CD4-positive, CD25-positive, alpha-beta regulatory T cell (primary cell): ENCODE data around the gene AKIRIN2. TPM values are rescaled to one million over a fixed set of nuclear protein-coding genes. Genes with fewer than 3 reads are reported as not detected.
A peak's percentile ranks its signal among the peaks of the same experiment; 100 is the strongest.
"Not testable (repeated sequence)": the region's sequence is repeated elsewhere in the genome, so short reads cannot be mapped to it uniquely, and the experiment has no call there.

Experiments
- ATAC-seq, 2 donors: fragments of 150-1000 bp; cut with Tn5 transposase; one replicate each; pipeline ENCODE4 v1.10.0; 2021; ENCODE audit warnings: low read depth in 2 of 2, moderate number of reproducible peaks in 2 of 2, moderate library complexity in 1 of 2
- DNase-seq, 3 donors: peaks; one replicate each; pipeline versions ENCODE4 v3.0.0 to v3.0.0-alpha.2; 2012 to 2022; ENCODE audit warnings: mixed read lengths in 1 of 3
- H3K27ac ChIP-seq: one replicate; pipeline ENCODE4 v1.7.0; 2013; ENCODE audit warnings: mild to moderate bottlenecking, low read length; ENCODE audit not compliant: insufficient read depth, poor library complexity, severe bottlenecking
- H3K27me3 ChIP-seq: one replicate; pipeline ENCODE4 v1.7.0; 2013; ENCODE audit warnings: low read length; ENCODE audit not compliant: control insufficient read depth, insufficient read depth
- H3K36me3 ChIP-seq: one replicate; pipeline ENCODE4 v1.7.0; 2013; ENCODE audit warnings: mild to moderate bottlenecking, low read length, moderate library complexity; ENCODE audit not compliant: control insufficient read depth, insufficient read depth
- H3K4me1 ChIP-seq: 2 replicates; pipeline ENCODE4 v1.7.0; 2013; ENCODE audit warnings: mild to moderate bottlenecking, low read length; ENCODE audit not compliant: insufficient read depth, control insufficient read depth, poor library complexity, severe bottlenecking
- H3K4me3 ChIP-seq: one replicate; pipeline ENCODE4 v1.7.0; 2013; ENCODE audit warnings: low read depth, mild to moderate bottlenecking, low read length, moderate library complexity
- H3K9me3 ChIP-seq, 2 experiments: 1 replicate in 1 of 2; 2 replicates in 1 of 2; pipeline ENCODE4 v1.7.0; 2013; ENCODE audit warnings: low read length in 2 of 2, mild to moderate bottlenecking in 1 of 2, moderate library complexity in 1 of 2; ENCODE audit not compliant: control insufficient read depth in 2 of 2
- H3K27ac Mint-ChIP-seq, 3 donors: one replicate each; pipeline ENCODE4 v1.8.0; 2020 to 2022; ENCODE audit warnings: mild to moderate bottlenecking in 3 of 3, mixed read lengths in 3 of 3, moderate library complexity in 2 of 3
- H3K27me3 Mint-ChIP-seq: one replicate; pipeline ENCODE4 v1.8.0; 2022; ENCODE audit warnings: mild to moderate bottlenecking, mixed read lengths
- H3K36me3 Mint-ChIP-seq: one replicate; pipeline ENCODE4 v1.8.0; 2020; ENCODE audit warnings: mixed read lengths
- H3K4me1 Mint-ChIP-seq, 4 donors: one replicate each; pipeline ENCODE4 v1.8.0; 2020 to 2022; ENCODE audit warnings: mixed read lengths in 4 of 4, mild to moderate bottlenecking in 1 of 4
- H3K4me3 Mint-ChIP-seq, 4 donors: one replicate each; pipeline ENCODE4 v1.8.0; 2020 to 2022; ENCODE audit warnings: mild to moderate bottlenecking in 4 of 4, mixed read lengths in 4 of 4, moderate library complexity in 3 of 4
- H3K9me3 Mint-ChIP-seq, 7 donors: one replicate each; pipeline ENCODE4 v1.8.0; 2020 to 2022; ENCODE audit warnings: mixed read lengths in 7 of 7, mild to moderate bottlenecking in 3 of 7, moderate library complexity in 2 of 7
- polyA plus RNA-seq, 4 donors: library from polyadenylated mRNA; unstranded; fragments of 300-500 nt; fragmentation: Illumina TruSeq; gene quantifications; one replicate each; pipeline ENCODE4 v1.2.3, GENCODE V29; 2021
- total RNA-seq: library from RNA; stranded (reverse); gene quantifications from one replicate; pipeline ENCODE4 v1.2.3, GENCODE V29; 2022

Gene AKIRIN2
- total and polyA plus RNA-seq, 5 donors from 2014 or later, result 47.7 to 119 (median 50.3) TPM

DNA sequence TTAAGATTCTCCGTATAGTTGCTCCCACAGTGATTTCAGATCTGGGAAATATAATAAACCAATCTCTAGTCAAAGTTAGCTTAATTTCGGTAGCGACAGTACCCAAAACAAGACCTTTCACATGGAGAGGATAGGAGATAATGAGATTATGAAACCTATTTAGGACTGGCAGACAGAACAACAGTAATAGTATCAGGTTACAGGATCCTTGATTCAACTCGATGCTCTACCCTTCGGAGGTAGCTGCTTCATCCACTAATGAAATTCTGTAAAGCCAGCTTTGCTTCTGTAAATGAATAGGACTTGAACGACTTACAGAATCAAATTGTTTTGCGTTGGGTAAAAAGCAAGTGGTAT lies 534 bp upstream of the AKIRIN2 start:
- peak overlapping the region; percentile 92 to 98 (median 97) for H3K27ac Mint-ChIP-seq

DNA sequence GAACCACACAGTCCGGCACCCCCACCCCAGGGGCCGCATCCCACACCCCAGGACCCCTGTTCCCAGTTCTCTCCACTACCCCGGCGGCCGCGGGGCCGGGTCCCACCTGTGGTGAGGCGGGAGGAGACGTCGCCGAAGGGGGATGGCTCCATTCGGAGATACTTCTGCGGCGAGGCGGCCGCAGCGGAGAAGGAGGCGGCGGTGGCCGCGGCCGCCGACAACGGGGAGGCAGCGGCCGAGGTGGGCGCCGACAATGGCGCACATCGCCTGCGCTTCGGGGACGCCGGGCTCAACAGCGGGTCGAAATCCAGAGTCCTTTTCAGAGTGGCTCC lies 723 bp downstream of the AKIRIN2 start:
- Mint-ChIP-seq H3K27me3 (no peaks in the 10 kb centered on the region), H3K4me3 (peak overlapping the region; percentile 92 to 99 (median 96)), H3K4me1 (peaks cover 23 to 59% (median 36%) of the 10 kb centered on the region in 4 donors), H3K27ac (peak overlapping the region; percentile 95 to 98 (median 97)), H3K9me3 (peaks cover 0 to 2% (median 0%) of the 10 kb centered on the region in 7 donors), H3K36me3 (no peaks in the 10 kb centered on the region)
- H3K4me3 ChIP-seq, result peak overlapping the region; percentile 99
- no peaks in the 10 kb centered on the region for H3K9me3 ChIP-seq
- ATAC-seq (no peak), DNase-seq (no peak)
- peak overlapping the region; percentile 95 for H3K27ac ChIP-seq
- H3K27me3 ChIP-seq, result no peaks in the 10 kb centered on the region
- no peaks in the 10 kb centered on the region for H3K36me3 ChIP-seq
- peaks cover 52% of the 10 kb centered on the region for H3K4me1 ChIP-seq

More for the DNA sequence above, 534 bp upstream of the AKIRIN2 start:
- peak overlapping the region; percentile 95 for H3K27ac ChIP-seq
- no peak for ATAC-seq
- H3K27me3 ChIP-seq, result no peaks in the 10 kb centered on the region
- H3K4me1 ChIP-seq, result peaks cover 44% of the 10 kb centered on the region
- no peaks in the 10 kb centered on the region for H3K27me3 Mint-ChIP-seq
- H3K9me3 ChIP-seq, result no peaks in the 10 kb centered on the region
- H3K4me1 Mint-ChIP-seq, result peaks cover 22 to 49% (median 36%) of the 10 kb centered on the region in 4 donors
- no peak for DNase-seq
- H3K36me3 Mint-ChIP-seq, result no peaks in the 10 kb centered on the region
- peak overlapping the region; percentile 92 to 99 (median 96) for H3K4me3 Mint-ChIP-seq
- H3K36me3 ChIP-seq, result no peaks in the 10 kb centered on the region
- H3K9me3 Mint-ChIP-seq, result peaks cover 0 to 2% (median 0%) of the 10 kb centered on the region in 7 donors
- peak overlapping the region; percentile 99 for H3K4me3 ChIP-seq

DNA sequence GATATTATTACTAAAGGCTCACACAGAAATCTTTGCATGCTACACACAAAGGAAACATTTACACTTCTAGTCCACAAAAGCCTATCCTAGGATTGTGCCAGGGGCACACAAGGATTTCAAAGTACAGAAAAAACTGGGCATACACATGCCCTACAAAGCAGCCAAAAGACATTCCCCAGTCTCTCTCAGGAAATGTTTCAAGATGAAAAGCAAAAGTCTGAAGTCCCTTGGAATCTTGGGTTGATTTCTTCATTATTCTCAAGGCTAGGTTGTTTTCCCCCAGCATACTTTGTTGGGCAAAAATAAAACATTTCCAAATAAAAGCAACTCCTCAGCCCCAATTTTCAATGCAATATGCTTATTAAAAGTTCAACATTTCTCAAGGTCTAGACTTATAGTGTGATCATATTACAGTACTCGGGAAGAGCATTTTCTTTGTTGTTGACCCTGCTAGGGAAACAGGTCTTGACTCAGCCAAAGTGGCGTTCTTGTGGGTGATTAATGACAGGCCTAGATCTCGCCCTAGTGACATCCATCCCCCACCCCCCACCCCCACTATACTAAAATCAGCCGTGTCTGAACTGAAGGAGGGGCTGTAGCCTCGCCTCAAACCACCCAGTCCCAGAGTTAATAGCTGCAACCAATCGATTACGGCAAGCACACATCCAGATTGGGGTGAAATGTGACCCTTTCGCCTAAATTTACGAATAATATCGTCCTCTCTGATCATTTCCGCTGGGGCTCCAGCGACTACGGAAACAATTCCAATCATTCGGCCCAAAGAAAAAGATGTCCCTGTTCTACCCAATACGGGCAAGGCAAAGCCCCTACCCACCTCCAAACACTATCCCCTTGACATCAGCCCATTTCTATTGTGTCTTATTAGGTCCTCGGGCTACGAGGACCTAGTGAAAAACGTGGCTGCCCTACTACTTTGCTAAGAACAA lies 1.4 kb downstream of the AKIRIN2 start:
- Mint-ChIP-seq H3K4me1 (peaks cover 24 to 62% (median 38%) of the 10 kb centered on the region in 4 donors), H3K4me3 (peak overlapping the region; percentile 92 to 99 (median 96)), H3K27me3 (no peaks in the 10 kb centered on the region), H3K36me3 (no peaks in the 10 kb centered on the region), H3K27ac (peak overlapping the region; percentile 95 to 98 (median 97)), H3K9me3 (peaks cover 0 to 2% (median 0%) of the 10 kb centered on the region in 7 donors)
- Histone ChIP-seq H3K9me3 (no peaks in the 10 kb centered on the region), H3K4me1 (peaks cover 58% of the 10 kb centered on the region), H3K27ac (peak overlapping the region; percentile 95), H3K27me3 (no peaks in the 10 kb centered on the region), H3K36me3 (no peaks in the 10 kb centered on the region), H3K4me3 (peak overlapping the region; percentile 99)
- ATAC-seq (peak in 1 of 2 donors; percentile 7), DNase-seq (peak; percentile 15 to 63 (median 44))

GRCh38 chr6:87699576-87699975 lies 2.5 kb downstream of the AKIRIN2 start:
- Mint-ChIP-seq H3K4me3 (peak overlapping the region; percentile 92 to 99 (median 96)), H3K4me1 (peaks cover 22 to 63% (median 40%) of the 10 kb centered on the region in 4 donors), H3K27ac (peak overlapping the region in 2 of 3 donors; percentile 12 to 60), H3K36me3 (no peaks in the 10 kb centered on the region), H3K27me3 (no peaks in the 10 kb centered on the region), H3K9me3 (peaks cover 0 to 2% (median 0%) of the 10 kb centered on the region in 7 donors)
- Histone ChIP-seq H3K27me3 (no peaks in the 10 kb centered on the region), H3K36me3 (no peaks in the 10 kb centered on the region), H3K9me3 (no peaks in the 10 kb centered on the region), H3K27ac (peak overlapping the region; percentile 60), H3K4me3 (peak overlapping the region; percentile 99), H3K4me1 (peaks cover 61% of the 10 kb centered on the region)
- ATAC-seq (no peak), DNase-seq (no peak)

- peak overlapping the region; percentile 60 for H3K27ac ChIP-seq
- H3K4me1 Mint-ChIP-seq, result peaks cover 31 to 72% (median 48%) of the 10 kb centered on the region in 4 donors
These were observed 3.5 kb downstream of the AKIRIN2 start for GRCh38 chr6:87698547-87699006.

GRCh38 chr6:87697581-87698546 lies 4.2 kb downstream of the AKIRIN2 start:
- H3K4me3 ChIP-seq, result peak overlapping the region; percentile 99

More at GRCh38 chr6:87698547-87699006, 3.5 kb downstream of the AKIRIN2 start:
- H3K4me3 Mint-ChIP-seq, result peak overlapping the region; percentile 92 to 99 (median 96)
- H3K27me3 ChIP-seq, result no peaks in the 10 kb centered on the region
- no peaks in the 10 kb centered on the region for H3K36me3 Mint-ChIP-seq
- DNase-seq (peak in 1 of 3 donors; percentile 52), ATAC-seq (no peak)
- H3K27ac Mint-ChIP-seq, result peak overlapping the region; percentile 12 to 95 (median 77)
- H3K9me3 ChIP-seq, result no peaks in the 10 kb centered on the region
- peaks cover 0 to 2% (median 0%) of the 10 kb centered on the region in 7 donors for H3K9me3 Mint-ChIP-seq
- H3K4me3 ChIP-seq, result peak overlapping the region; percentile 99
- H3K4me1 ChIP-seq, result peaks cover 71% of the 10 kb centered on the region
- H3K36me3 ChIP-seq, result no peaks in the 10 kb centered on the region
- no peaks in the 10 kb centered on the region for H3K27me3 Mint-ChIP-seq

DNA sequence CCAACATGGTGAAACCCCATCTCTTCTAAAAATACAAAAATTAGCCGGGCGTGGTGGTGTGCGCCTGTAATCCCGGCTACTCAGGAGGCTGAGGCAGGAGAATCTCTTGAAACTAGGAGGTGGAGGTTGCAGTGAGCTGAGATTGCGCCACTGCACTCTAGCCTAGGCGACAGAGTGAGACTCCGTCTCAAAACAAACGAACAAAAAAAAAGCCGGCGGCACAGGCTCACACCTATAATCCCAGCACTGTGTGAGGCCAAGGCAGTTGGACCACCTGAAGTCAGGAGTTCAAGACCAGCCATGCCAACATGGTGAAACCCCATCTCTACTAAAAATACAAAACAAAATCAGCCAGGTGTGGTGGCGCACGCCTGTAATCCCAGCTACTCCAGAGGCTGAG lies 5.2 kb downstream of the AKIRIN2 start:
- Mint-ChIP-seq H3K4me1 (peaks cover 22 to 79% (median 53%) of the 10 kb centered on the region in 4 donors), H3K4me3 (peak overlapping the region; percentile 92 to 99 (median 96)), H3K27ac (peak overlapping the region in 1 of 3 donors; percentile 20)
- H3K9me3 ChIP-seq, ATAC-seq, H3K27me3 Mint-ChIP-seq, H3K27me3 ChIP-seq, H3K36me3 Mint-ChIP-seq, H3K36me3 ChIP-seq, DNase-seq, H3K9me3 Mint-ChIP-seq, H3K27ac ChIP-seq: not testable (repeated sequence)
- peak overlapping the region; percentile 99 for H3K4me3 ChIP-seq
- H3K4me1 ChIP-seq, result peaks cover 70% of the 10 kb centered on the region

More at GRCh38 chr6:87697581-87698546, 4.2 kb downstream of the AKIRIN2 start:
- H3K4me1 Mint-ChIP-seq, result peaks cover 30 to 76% (median 51%) of the 10 kb centered on the region in 4 donors
- peaks cover 0 to 2% (median 0%) of the 10 kb centered on the region in 7 donors for H3K9me3 Mint-ChIP-seq
- ATAC-seq, result no peak
- H3K36me3 ChIP-seq, result no peaks in the 10 kb centered on the region
- DNase-seq, result no peak
- peak overlapping the region; percentile 60 for H3K27ac ChIP-seq
- peak overlapping the region; percentile 12 to 95 (median 68) for H3K27ac Mint-ChIP-seq
- no peaks in the 10 kb centered on the region for H3K27me3 ChIP-seq
- peak overlapping the region; percentile 92 to 99 (median 96) for H3K4me3 Mint-ChIP-seq
- no peaks in the 10 kb centered on the region for H3K9me3 ChIP-seq
- H3K4me1 ChIP-seq, result peaks cover 75% of the 10 kb centered on the region
- no peaks in the 10 kb centered on the region for H3K27me3 Mint-ChIP-seq
- no peaks in the 10 kb centered on the region for H3K36me3 Mint-ChIP-seq
